Measurements from ENCODE around the gene JAZF1.
"Not testable (repeated sequence)": the region's sequence is repeated elsewhere in the genome, so short reads cannot be mapped to it uniquely, and the experiment has no call there.

The JAZF1 gene

GRCh38 chr7:27860800-27861199 is 319.8 kb downstream of the JAZF1 start:
- no peak for FAIRE-seq

- not testable (repeated sequence) for FAIRE-seq
These were observed 323.7 kb downstream of the JAZF1 start for GRCh38 chr7:27856703-27857485.

- no peak for FAIRE-seq
These were observed 330.1 kb downstream of the JAZF1 start for GRCh38 chr7:27850531-27850930.

- FAIRE-seq, result no peak
These were observed 334.2 kb downstream of the JAZF1 start for GRCh38 chr7:27846388-27846787.

GRCh38 chr7:27843584-27844305 is 336.9 kb downstream of the JAZF1 start:
- FAIRE-seq, result no peak

- FAIRE-seq, result no peak
These were observed 337.7 kb downstream of the JAZF1 start for GRCh38 chr7:27842851-27843250.

- FAIRE-seq, result no peak
These were observed 338.4 kb downstream of the JAZF1 start for GRCh38 chr7:27842094-27842692.

- no peak for FAIRE-seq
These were observed 339.7 kb downstream of the JAZF1 start for GRCh38 chr7:27840760-27841364.

- FAIRE-seq, result no peak
These were observed 340.3 kb downstream of the JAZF1 start for GRCh38 chr7:27840313-27840712.

- no peak for FAIRE-seq
These were observed 341.5 kb downstream of the JAZF1 start for GRCh38 chr7:27839099-27839498.

GRCh38 chr7:27836536-27836935 is 344.1 kb downstream of the JAZF1 start:
- no peak for FAIRE-seq

- FAIRE-seq, result no peak
These were observed 345.2 kb downstream of the JAZF1 start for GRCh38 chr7:27835376-27835775.

GRCh38 chr7:27834179-27834921 is 346.2 kb downstream of the JAZF1 start:
- no peak for FAIRE-seq

GRCh38 chr7:27826357-27826756 is 354.2 kb downstream of the JAZF1 start:
- no peak for FAIRE-seq

- no peak for FAIRE-seq
These were observed 354.7 kb downstream of the JAZF1 start for GRCh38 chr7:27825891-27826290.

GRCh38 chr7:27822245-27822644 is 358.4 kb downstream of the JAZF1 start:
- FAIRE-seq, result no peak

GRCh38 chr7:27812706-27813105 is 367.9 kb downstream of the JAZF1 start:
- FAIRE-seq, result no peak

- no peak for FAIRE-seq
These were observed 370.4 kb downstream of the JAZF1 start for GRCh38 chr7:27810186-27810585.

- FAIRE-seq, result no peak
These were observed 372.0 kb downstream of the JAZF1 start for GRCh38 chr7:27808626-27809025.

- no peak for FAIRE-seq
These were observed 376.5 kb downstream of the JAZF1 start for GRCh38 chr7:27804139-27804538.

- peak; percentile 63 for FAIRE-seq
These were observed 377.6 kb downstream of the JAZF1 start for GRCh38 chr7:27802999-27803398.

GRCh38 chr7:27799212-27799611 is 381.4 kb downstream of the JAZF1 start:
- FAIRE-seq, result no peak

GRCh38 chr7:27795977-27796376 is 384.6 kb downstream of the JAZF1 start:
- FAIRE-seq, result peak; percentile 66

Measured in G401.6 (cell line).